ENCODE measurements around the gene TNFSF9.
"Not testable (repeated sequence)": the region's sequence is repeated elsewhere in the genome, so short reads cannot be mapped to it uniquely, and the experiment has no call there.

Gene TNFSF9

GRCh38 chr19:6577476-6578125 lies 46.8 kb downstream of the TNFSF9 start:
- no peak for DNase-seq

GRCh38 chr19:6579450-6580178 lies 48.8 kb downstream of the TNFSF9 start:
- no peak for DNase-seq

GRCh38 chr19:6580313-6580712 lies 49.5 kb downstream of the TNFSF9 start:
- DNase-seq = no peak

GRCh38 chr19:6582515-6583484 lies 52.0 kb downstream of the TNFSF9 start:
- not testable (repeated sequence) for DNase-seq

Data from SHP77 treated with DMSO at 0.1 percent for 48 hours (cell line).